ENCODE data around the gene DLEC1. TPM values are rescaled to one million over a fixed set of nuclear protein-coding genes. Genes with fewer than 3 reads are reported as not detected.

The DLEC1 gene
- total RNA-seq, 1 experiment from 2014 or later = not detected

DNA sequence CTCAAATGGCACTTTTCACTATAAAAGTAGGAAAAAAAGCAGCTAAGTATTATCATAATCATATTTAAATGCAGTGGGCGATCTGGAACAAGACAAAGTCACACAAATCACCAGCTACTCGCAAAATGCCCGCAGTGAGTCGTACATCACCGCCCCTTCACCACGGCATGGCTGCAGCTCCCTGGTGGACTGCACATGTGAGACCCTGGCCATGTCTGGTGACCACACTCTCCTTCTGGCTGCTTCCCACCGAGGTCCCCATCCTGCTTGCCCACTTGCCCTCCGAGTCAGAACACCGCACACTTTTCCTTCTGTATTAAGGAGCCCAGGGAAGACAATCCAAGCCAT, 59.3 kb downstream of the DLEC1 start:
- H3K27ac ChIP-seq = no peak overlapping the region
- DNase-seq (ENCODE audit: low read depth in 1 of 2, low spot score in 2 of 2) = no peak
- no peaks in the 10 kb centered on the region for H3K36me3 ChIP-seq
- no peaks in the 10 kb centered on the region for H3K9me3 ChIP-seq (replicated peaks)
- H3K27me3 ChIP-seq (replicated peaks) = peaks cover 3% of the 10 kb centered on the region; the same call in 1 of the 2 replicates
- no peak overlapping the region for H3K4me3 ChIP-seq
- H3K4me1 ChIP-seq (replicated peaks) = no peaks in the 10 kb centered on the region

DNA sequence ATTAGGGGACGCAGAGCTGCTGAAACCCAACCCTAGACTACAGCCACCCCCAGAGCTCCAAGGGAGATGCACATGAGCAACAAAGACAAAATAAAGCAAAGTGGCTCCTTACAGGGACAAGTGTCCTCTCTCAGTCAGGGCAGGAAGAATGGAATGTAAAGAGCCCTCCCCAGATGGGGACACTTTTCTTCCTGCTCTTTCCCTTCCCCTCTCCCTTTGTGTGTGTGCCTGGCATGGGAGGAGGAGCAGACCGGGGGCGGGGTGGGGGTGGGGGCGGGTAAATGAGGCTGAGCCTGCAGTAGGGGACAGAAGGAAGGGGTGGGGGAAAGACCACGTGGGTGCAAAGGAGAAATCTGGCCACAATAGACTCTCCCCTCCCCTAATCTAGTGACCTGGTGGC, 60.5 kb downstream of the DLEC1 start:
- peaks cover 3% of the 10 kb centered on the region; the same call in 1 of the 2 replicates for H3K27me3 ChIP-seq (replicated peaks)
- H3K36me3 ChIP-seq = no peaks in the 10 kb centered on the region
- no peak overlapping the region for H3K4me3 ChIP-seq
- no peak for DNase-seq (ENCODE audit: low read depth in 1 of 2, low spot score in 2 of 2)
- no peak overlapping the region for H3K27ac ChIP-seq
- H3K9me3 ChIP-seq (replicated peaks) = no peaks in the 10 kb centered on the region
- no peaks in the 10 kb centered on the region for H3K4me1 ChIP-seq (replicated peaks)

DNA sequence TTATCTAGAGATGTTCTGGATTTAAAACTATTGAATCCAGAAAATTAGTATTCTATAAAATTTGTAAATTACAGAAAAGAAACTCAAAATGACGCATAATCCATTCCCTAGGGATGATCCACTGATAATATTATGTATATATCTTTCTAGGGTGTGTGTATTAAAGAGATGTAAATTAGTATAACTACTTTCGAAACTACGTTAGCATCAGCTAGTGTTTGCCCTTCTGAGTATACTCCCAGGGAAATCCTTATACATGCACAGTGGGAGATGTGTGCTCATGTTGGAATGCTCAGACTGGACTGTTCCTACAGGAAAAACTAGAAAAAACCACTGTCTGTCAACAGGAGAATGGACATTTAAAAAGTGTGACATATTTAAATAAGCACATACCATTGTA, 61.5 kb downstream of the DLEC1 start:
- Histone ChIP-seq H3K36me3 (no peaks in the 10 kb centered on the region), H3K9me3 (replicated peaks) (no peaks in the 10 kb centered on the region), H3K4me1 (replicated peaks) (no peaks in the 10 kb centered on the region), H3K4me3 (no peak overlapping the region), H3K27me3 (replicated peaks) (peaks cover 3% of the 10 kb centered on the region; the same call in 1 of the 2 replicates), H3K27ac (no peak overlapping the region)
- DNase-seq (ENCODE audit: low read depth in 1 of 2, low spot score in 2 of 2) = no peak

DNA sequence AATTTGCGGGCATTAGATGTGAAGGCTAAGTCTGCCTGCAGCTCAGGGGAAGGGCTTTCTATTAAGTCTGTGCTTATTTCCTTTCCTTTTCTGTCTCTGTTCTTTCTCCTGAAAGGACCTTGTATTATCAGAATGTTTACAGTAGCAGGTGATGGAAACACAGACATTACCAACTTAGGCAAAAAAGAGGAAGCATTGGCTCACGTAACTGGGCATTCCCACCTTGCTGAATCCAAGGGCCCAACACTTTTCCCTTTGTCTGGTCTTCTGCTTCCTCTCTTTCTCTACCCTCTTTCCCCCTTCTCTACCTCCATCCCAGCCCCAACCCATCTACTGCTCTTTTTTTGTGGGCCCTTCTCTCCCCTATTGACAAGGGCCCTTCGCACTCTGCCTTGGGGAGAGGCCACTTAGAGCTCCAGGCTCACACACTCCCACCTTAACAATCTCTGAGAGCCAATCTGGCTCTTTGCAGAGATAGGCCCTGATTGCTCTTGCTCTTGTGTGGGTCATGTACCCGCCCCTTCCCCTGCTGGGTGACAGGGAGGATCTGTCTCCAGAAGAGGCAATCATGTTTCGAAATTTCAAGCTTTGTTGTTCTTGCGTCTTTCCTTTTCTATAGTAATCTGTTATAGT, 62.9 kb downstream of the DLEC1 start:
- H3K36me3 ChIP-seq = no peaks in the 10 kb centered on the region
- H3K9me3 ChIP-seq (replicated peaks) = no peaks in the 10 kb centered on the region; the same call in 1 of the 2 replicates
- H3K27ac ChIP-seq = no peak overlapping the region
- H3K4me3 ChIP-seq = no peak overlapping the region
- no peak for DNase-seq (ENCODE audit: low read depth in 1 of 2, low spot score in 2 of 2)
- no peaks in the 10 kb centered on the region for H3K4me1 ChIP-seq (replicated peaks)
- H3K27me3 ChIP-seq (replicated peaks) = peaks cover 3% of the 10 kb centered on the region; the same call in 1 of the 2 replicates

DNA sequence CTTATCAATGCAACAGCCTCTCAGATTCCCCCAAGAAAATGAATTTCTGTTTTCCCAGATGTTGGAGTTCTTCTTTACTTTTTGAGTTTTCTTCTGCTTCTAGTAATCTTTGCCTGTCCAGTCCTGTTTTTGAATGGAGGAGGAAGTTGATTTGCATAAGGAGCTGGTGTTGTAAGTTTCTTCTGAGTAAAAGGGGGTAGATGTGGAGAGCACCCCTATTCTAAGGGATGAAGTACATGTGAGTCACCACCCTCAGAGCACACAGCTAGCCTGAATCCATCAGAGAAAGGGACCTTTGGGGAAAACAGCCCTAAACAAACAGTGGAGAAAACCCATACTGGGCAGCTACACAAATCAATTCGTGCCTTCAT, 63.4 kb downstream of the DLEC1 start:
- H3K36me3 ChIP-seq = no peaks in the 10 kb centered on the region
- no peaks in the 10 kb centered on the region; the same call in 1 of the 2 replicates for H3K9me3 ChIP-seq (replicated peaks)
- no peak for DNase-seq (ENCODE audit: low read depth in 1 of 2, low spot score in 2 of 2)
- no peak overlapping the region for H3K4me3 ChIP-seq
- H3K27ac ChIP-seq = no peak overlapping the region
- H3K4me1 ChIP-seq (replicated peaks) = no peaks in the 10 kb centered on the region
- H3K27me3 ChIP-seq (replicated peaks) = peaks cover 3% of the 10 kb centered on the region; the same call in 1 of the 2 replicates

DNA sequence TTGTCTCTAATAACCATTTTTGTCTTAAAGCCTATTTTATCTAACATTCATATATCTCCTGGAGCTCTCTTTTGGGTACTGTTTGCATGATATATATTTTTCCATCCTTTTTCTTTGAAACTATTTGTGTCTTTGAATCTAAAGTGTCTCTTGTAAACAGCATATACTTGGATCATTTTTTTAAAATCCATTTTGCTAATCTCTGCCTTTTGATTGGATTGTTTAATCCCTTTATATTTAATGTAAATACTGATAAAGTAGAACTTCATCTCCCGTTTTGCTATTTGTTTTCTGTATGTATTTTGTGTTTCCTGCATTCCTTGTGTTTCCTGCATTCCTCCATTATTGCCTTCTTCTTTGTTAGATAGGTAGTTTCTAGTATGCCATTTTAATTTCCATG, 66.5 kb downstream of the DLEC1 start:
- no peak for DNase-seq (ENCODE audit: low read depth in 1 of 2, low spot score in 2 of 2)
- H3K4me1 ChIP-seq (replicated peaks) = no peaks in the 10 kb centered on the region

DNA sequence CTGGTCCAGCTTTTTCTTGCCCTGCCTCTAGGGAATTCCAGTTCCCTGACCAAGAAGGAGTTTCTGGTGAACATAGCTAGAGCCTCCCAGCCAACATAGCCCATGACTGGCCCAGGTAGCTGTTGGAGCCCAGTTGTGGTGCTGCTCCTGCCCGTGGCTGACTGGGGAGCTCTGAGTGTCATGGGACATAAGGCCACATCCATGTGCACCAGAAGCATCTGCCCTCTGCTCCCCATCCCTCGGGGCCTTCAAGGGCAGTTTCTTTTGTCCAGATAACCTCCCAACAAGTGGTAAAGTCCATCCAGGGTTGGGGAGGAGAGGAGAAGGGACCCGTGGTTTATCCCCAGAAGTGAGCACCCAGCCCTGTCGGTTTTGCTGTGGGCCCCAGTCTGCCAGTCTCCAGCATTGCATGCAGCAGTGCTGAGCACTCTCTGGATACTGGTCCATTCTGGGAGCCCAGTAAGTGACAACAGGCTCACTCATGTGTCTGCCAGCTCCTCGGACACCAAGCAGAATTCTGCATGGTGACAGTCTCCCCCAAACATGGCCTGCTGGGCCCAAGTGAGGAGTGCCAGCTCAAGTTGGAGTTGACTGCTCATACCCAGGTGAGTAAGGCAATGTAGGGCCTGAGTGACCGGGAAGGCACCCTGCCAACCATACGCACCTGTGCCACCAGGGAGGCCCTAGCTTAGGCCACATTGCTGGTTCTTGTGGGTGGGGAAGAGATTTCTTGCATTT, 69.1 kb downstream of the DLEC1 start:
- no peak for DNase-seq (ENCODE audit: low read depth in 1 of 2, low spot score in 2 of 2)
- H3K4me3 ChIP-seq = no peak overlapping the region
- H3K27me3 ChIP-seq (replicated peaks) = no peaks in the 10 kb centered on the region
- H3K9me3 ChIP-seq (replicated peaks) = no peaks in the 10 kb centered on the region; the same call in 1 of the 2 replicates
- no peak overlapping the region for H3K27ac ChIP-seq
- H3K36me3 ChIP-seq = no peaks in the 10 kb centered on the region
- H3K4me1 ChIP-seq (replicated peaks) = no peaks in the 10 kb centered on the region

More for the DNA sequence above, 66.5 kb downstream of the DLEC1 start:
- Histone ChIP-seq H3K27ac (no peak overlapping the region), H3K36me3 (no peaks in the 10 kb centered on the region), H3K4me3 (no peak overlapping the region), H3K27me3 (replicated peaks) (peaks cover 3% of the 10 kb centered on the region; the same call in 1 of the 2 replicates), H3K9me3 (replicated peaks) (no peaks in the 10 kb centered on the region; the same call in 1 of the 2 replicates)

DNA sequence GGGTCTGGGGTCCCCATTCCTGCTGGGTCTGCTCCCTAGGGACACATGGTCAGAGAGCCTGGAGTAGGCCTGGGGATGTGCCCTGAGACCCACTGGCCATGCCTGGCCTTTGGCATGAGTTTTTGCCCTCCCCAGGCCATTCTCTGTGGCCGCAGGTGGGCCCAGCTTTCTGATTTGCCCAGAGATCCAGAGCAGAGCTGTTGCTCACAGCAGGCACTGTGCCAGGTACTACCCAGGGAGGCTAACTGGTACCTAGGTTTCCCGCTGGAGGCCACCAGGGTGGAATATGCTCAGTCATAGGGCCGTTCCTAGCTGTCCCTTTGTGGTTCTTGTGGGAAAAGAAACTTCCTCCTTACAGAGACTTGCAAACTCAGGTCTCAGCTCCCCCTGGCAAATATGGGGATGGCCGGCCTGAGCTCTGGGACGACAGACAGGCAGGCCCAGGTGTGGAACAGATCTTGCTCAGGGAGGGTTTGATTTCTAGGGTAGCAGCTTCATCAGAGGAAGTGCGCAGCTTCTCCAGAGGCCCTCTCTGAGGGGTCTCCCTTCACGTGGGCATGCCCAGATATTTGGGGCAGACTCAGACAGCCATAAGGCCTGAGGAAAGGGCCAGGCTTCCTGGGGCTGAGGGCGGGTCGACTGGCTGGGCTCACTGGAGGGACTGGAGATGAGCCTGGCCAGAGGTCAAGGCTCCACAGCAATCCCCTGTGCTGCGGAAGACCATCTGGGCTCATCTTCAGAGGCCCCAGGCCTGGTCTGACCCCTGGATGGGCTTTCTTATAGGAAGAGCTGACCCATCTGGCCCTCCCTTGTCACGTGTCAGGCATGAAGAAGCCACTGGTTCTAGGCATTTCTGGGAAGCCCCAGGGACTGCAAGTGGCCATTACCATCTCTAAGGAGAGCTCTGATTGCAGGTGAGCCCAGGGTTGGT, 69.9 kb downstream of the DLEC1 start:
- H3K4me1 ChIP-seq (replicated peaks) = no peaks in the 10 kb centered on the region
- no peak overlapping the region for H3K27ac ChIP-seq
- no peak for DNase-seq (ENCODE audit: low read depth in 1 of 2, low spot score in 2 of 2)
- H3K36me3 ChIP-seq = no peaks in the 10 kb centered on the region
- no peaks in the 10 kb centered on the region; the same call in 1 of the 2 replicates for H3K9me3 ChIP-seq (replicated peaks)
- H3K27me3 ChIP-seq (replicated peaks) = no peaks in the 10 kb centered on the region
- no peak overlapping the region for H3K4me3 ChIP-seq

DNA sequence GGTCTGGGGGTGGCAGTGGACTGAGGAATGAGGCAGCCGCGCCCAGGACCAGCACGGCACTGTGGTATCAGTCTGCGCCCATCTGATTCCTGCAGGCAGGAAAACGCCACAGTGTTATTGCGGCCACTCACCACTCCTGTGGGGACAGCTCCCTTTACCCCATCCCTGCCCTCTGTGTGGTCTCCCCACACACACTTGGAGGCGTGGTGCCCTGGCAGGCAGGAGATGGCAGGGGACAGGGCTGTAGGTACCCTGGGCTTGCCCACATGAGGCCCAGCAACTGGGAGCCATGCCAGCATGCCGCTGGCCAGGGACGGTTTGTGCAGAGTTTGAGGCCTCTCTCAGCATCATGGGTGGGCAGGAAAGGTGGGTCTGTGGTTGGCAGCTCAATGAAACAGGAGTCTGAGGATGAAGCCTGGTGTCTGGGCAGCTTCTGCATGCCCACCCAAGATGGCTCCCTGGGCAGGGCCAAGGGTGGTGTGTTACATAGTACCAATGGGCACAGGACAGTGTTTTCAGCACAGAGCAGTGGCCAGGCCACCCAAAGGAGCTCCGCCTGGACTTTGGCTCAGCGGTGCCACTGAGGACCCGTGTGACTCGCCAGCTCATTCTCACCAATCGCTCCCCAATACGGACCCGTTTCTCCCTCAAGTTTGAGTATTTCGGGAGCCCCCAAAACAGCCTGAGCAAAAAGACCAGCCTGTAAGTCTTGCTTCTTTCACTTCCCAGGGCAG, 70.7 kb downstream of the DLEC1 start:
- no peaks in the 10 kb centered on the region; the same call in 1 of the 2 replicates for H3K9me3 ChIP-seq (replicated peaks)
- H3K27me3 ChIP-seq (replicated peaks) = no peaks in the 10 kb centered on the region
- no peaks in the 10 kb centered on the region for H3K4me1 ChIP-seq (replicated peaks)
- H3K4me3 ChIP-seq = no peak overlapping the region
- DNase-seq (ENCODE audit: low read depth in 1 of 2, low spot score in 2 of 2) = no peak
- no peak overlapping the region for H3K27ac ChIP-seq
- H3K36me3 ChIP-seq = no peaks in the 10 kb centered on the region

DNA sequence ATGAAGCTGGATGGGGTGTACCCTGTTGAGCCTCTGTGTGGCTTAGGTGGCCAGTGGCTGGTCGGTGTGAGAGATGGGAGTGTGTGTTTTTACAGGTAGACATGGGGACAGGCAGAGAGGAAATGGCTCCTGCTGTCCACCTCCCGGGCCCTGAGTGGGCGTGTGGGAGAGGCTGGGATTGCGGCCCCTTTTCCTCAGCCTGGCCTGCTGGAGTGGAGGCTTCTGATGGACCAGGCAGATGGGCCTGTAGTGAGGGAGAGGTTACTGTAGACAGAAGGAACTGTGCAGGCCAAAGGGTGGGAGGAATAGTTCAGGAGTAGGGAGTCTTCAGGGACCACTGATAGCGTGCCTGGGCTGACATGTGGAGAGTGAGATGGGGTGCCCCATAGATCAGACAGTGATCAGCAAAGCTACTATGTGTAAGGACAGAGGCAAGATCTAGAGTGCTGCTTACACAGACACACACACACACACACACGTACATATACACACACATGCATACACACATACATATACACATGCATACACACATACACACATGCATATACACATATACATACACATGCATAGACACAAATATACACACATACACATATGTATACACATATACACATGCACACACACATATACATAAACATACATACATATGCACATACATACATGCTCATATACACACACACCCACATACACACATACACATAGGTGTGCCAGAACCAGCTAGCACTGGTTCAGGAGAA, 71.5 kb downstream of the DLEC1 start:
- H3K27ac ChIP-seq = no peak overlapping the region
- no peaks in the 10 kb centered on the region; the same call in 1 of the 2 replicates for H3K9me3 ChIP-seq (replicated peaks)
- no peak for DNase-seq (ENCODE audit: low read depth in 1 of 2, low spot score in 2 of 2)
- no peaks in the 10 kb centered on the region for H3K27me3 ChIP-seq (replicated peaks)
- H3K36me3 ChIP-seq = no peaks in the 10 kb centered on the region
- no peaks in the 10 kb centered on the region for H3K4me1 ChIP-seq (replicated peaks)
- no peak overlapping the region for H3K4me3 ChIP-seq

DNA sequence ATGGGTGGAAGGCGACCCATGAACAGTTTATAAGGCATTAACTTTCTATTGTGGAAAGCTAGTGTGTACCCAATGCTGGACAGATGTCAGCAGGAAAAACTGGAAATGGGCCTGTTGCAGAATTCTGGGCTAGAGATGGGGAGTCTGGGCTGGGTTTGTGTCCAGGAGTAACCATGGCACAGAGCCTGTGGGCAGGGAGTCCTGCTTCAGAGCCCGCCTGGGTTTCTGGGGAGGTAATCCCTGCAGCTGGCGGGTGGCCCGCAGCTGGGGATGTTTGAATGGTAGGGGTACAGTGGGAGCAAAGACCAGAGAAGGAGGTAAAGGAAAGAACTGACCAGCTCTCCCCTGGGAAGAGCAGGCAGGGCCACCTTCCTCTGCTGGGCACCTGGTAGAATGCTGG, 72.2 kb downstream of the DLEC1 start:
- H3K4me3 ChIP-seq = no peak overlapping the region
- no peak overlapping the region for H3K27ac ChIP-seq
- H3K9me3 ChIP-seq (replicated peaks) = no peaks in the 10 kb centered on the region
- no peaks in the 10 kb centered on the region for H3K36me3 ChIP-seq
- H3K27me3 ChIP-seq (replicated peaks) = no peaks in the 10 kb centered on the region
- no peaks in the 10 kb centered on the region for H3K4me1 ChIP-seq (replicated peaks)
- no peak for DNase-seq (ENCODE audit: low read depth in 1 of 2, low spot score in 2 of 2)

DNA sequence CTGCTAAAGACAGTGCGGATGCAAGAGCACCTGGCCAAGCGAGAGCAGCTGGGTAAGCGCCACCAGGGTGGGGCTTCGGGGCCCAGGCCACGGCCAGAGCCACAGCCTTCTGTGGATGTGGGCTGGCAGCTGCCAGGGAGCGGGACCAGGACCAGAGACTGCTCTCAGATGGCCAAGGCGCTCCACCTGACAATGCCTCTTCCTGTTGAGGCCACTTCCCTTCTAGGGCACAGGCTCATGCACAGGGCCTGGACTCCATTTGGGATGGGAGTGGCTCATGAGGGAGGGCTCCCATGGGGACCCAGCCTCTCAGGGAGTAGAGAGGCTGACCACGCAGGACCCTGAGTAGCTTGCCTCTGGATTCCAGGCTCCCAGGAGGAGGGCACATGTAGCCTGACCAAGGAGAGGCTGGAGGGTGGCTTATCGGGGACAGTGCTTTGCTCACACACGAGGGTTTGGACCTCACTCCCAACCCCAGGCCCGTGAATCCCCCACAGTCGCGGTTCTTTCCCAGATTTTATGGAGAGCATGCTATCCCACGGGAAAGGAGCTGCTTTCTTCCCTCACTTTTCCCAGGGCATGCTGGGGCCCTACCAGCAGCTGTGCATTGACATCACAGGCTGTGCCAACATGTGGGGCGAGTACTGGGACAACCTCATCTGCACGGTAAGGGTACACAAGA, 72.8 kb downstream of the DLEC1 start:
- DNase-seq (ENCODE audit: low read depth in 1 of 2, low spot score in 2 of 2) = no peak
- no peaks in the 10 kb centered on the region for H3K4me1 ChIP-seq (replicated peaks)
- H3K36me3 ChIP-seq = no peaks in the 10 kb centered on the region
- no peaks in the 10 kb centered on the region for H3K27me3 ChIP-seq (replicated peaks)
- H3K4me3 ChIP-seq = no peak overlapping the region
- no peaks in the 10 kb centered on the region for H3K9me3 ChIP-seq (replicated peaks)
- H3K27ac ChIP-seq = no peak overlapping the region
